ENCODE results near the gene PTCH1.
A peak's percentile ranks its signal among the peaks of the same experiment; 100 is the strongest.

The PTCH1 gene

DNA sequence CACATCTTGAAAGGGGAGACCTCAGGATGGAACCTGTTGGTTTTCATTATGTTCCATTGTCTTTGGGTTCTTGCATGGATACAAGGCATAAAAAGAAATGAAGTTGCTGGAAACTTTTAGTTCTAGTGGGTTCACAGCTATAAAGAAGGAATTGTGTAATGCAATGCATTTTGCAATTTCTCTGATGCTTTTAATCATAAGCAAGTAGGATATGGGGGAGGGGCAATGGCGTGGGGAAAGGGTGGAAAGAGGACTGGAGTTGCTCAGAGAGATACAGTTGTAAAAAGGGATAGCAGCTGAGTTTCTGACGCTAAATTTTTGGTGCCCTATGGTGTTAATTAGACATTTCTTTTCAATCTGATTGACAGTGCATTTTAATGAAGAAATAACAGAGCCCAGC, 110.7 kb downstream of the PTCH1 start:
- peak; percentile 59 to 75 for DNase-seq (ENCODE audit: low read depth in 2 of 2)
- H3K4me3 ChIP-seq (replicated peaks in 1 of 2; ENCODE audit: low read depth in 2 of 2, low read length in 2 of 2) = no peak overlapping the region
- TF ChIP-seq, protein P1, sequence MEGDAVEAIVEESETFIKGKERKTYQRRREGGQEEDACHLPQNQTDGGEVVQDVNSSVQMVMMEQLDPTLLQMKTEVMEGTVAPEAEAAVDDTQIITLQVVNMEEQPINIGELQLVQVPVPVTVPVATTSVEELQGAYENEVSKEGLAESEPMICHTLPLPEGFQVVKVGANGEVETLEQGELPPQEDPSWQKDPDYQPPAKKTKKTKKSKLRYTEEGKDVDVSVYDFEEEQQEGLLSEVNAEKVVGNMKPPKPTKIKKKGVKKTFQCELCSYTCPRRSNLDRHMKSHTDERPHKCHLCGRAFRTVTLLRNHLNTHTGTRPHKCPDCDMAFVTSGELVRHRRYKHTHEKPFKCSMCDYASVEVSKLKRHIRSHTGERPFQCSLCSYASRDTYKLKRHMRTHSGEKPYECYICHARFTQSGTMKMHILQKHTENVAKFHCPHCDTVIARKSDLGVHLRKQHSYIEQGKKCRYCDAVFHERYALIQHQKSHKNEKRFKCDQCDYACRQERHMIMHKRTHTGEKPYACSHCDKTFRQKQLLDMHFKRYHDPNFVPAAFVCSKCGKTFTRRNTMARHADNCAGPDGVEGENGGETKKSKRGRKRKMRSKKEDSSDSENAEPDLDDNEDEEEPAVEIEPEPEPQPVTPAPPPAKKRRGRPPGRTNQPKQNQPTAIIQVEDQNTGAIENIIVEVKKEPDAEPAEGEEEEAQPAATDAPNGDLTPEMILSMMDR (IDR thresholded peaks at IDR 0.05; ENCODE audit: low read depth, low read length) = no peak

DNA sequence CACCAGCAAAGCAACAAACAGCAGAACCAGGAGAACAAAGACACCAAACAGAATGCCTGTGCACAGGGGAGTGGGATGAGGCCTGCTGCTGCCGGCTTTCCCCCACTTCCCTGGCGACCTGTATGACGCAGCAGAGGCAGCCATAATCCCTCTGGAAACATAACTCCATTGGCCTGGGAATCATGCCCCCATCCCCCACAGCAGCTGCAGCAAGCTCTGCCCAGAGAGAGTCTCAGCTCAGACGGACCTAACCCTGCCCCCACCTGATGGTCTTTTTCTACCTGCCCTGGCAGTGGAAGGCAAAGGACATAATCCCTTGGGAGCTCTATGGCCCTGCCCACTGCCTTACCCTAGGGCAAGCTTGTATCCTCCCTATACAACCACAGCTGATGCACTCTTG, 117.5 kb downstream of the PTCH1 start:
- no peak overlapping the region for H3K4me3 ChIP-seq (replicated peaks in 1 of 2; ENCODE audit: low read depth in 2 of 2, low read length in 2 of 2)
- TF ChIP-seq, protein P1 (IDR thresholded peaks at IDR 0.05; ENCODE audit: low read depth, low read length) = no peak
- no peak for DNase-seq (ENCODE audit: low read depth in 2 of 2)
